GM18870 (cell line): ENCODE measurements around the gene CARMIL1.

Experiments
- ATAC-seq: cut with Tn5 transposase; IDR thresholded peaks from one replicate; pipeline ENCODE4 v1.9.1; 2021; ENCODE audit warnings: moderate library complexity; ENCODE audit not compliant: unreplicated experiment

The CARMIL1 gene

GRCh38 chr6:25497383-25498040, 218.3 kb downstream of the CARMIL1 start:
- ATAC-seq: no peak

GRCh38 chr6:25498505-25498904, 219.3 kb downstream of the CARMIL1 start:
- no peak for ATAC-seq

GRCh38 chr6:25499615-25500235, 220.6 kb downstream of the CARMIL1 start:
- ATAC-seq: no peak

GRCh38 chr6:25503686-25504085, 224.5 kb downstream of the CARMIL1 start:
- ATAC-seq: no peak

- ATAC-seq: no peak
These were observed 225.5 kb downstream of the CARMIL1 start for GRCh38 chr6:25504661-25505060.

- no peak for ATAC-seq
These were observed 226.8 kb downstream of the CARMIL1 start for GRCh38 chr6:25506020-25506419.

GRCh38 chr6:25508051-25508450, 228.9 kb downstream of the CARMIL1 start:
- no peak for ATAC-seq

- ATAC-seq: no peak
These were observed 232.2 kb downstream of the CARMIL1 start for GRCh38 chr6:25511376-25511775.

GRCh38 chr6:25512560-25512959, 233.4 kb downstream of the CARMIL1 start:
- ATAC-seq: no peak

GRCh38 chr6:25519856-25520255, 240.7 kb downstream of the CARMIL1 start:
- no peak for ATAC-seq

- no peak for ATAC-seq
These were observed 245.4 kb downstream of the CARMIL1 start for GRCh38 chr6:25524542-25524941.

- ATAC-seq: no peak
These were observed 245.9 kb downstream of the CARMIL1 start for GRCh38 chr6:25525078-25525477.

GRCh38 chr6:25534942-25535631, 255.9 kb downstream of the CARMIL1 start:
- no peak for ATAC-seq

- no peak for ATAC-seq
These were observed 256.6 kb downstream of the CARMIL1 start for GRCh38 chr6:25535632-25536225.

GRCh38 chr6:25536781-25537180, 257.6 kb downstream of the CARMIL1 start:
- ATAC-seq: no peak

GRCh38 chr6:25537349-25538018, 258.3 kb downstream of the CARMIL1 start:
- no peak for ATAC-seq

- no peak for ATAC-seq
These were observed 262.1 kb downstream of the CARMIL1 start for GRCh38 chr6:25541228-25541627.

- no peak for ATAC-seq
These were observed 264.1 kb downstream of the CARMIL1 start for GRCh38 chr6:25542984-25543910.

GRCh38 chr6:25544833-25545232, 265.7 kb downstream of the CARMIL1 start:
- ATAC-seq: no peak

GRCh38 chr6:25547797-25548196, 268.6 kb downstream of the CARMIL1 start:
- no peak for ATAC-seq
